ENCODE data around the gene SLCO2A1. TPM values are rescaled to one million over a fixed set of nuclear protein-coding genes. Genes with fewer than 3 reads are reported as not detected.

Gene SLCO2A1
- total RNA-seq, 1 donor from 2014 or later: 0.78 TPM

DNA sequence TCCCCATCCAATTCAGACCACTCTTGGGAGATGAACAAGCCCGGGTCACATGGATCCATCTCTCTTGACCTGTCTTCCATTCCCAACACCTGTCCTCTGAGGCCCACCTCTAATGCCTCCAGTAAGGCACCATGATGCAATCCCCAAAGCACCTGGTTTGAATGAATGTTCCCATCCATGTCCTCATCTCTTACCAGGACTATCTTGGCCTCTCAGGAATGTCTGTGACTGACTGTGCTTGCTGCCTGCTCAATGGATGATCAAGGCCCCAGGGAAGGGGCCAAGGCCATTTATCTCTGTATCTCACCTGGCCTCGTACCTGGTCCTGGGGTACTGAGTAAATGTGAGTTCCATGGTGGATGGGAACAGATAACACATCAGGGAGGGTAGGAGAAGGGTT lies 49.7 kb downstream of the SLCO2A1 start:
- DNase-seq: no peak

DNA sequence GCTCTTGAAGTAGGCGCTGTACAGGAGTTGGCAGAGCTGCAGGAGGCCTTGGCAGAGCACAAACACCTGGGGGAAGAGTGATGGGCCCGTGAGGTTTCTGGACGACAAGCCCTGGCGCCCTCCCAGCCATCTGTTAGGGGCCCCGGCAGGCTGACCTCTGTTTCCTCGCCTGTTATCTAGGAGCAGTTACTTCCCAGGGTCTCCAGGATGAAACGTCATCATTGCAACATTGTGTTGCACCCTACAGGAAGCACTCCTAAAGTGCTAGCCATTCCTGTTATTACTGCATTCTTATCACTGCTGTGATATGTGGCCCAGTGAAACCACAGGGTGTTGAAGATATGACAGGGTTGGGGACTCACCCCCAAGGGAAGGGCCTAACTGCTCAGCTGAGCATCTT lies 50.2 kb downstream of the SLCO2A1 start:
- DNase-seq: no peak

DNA sequence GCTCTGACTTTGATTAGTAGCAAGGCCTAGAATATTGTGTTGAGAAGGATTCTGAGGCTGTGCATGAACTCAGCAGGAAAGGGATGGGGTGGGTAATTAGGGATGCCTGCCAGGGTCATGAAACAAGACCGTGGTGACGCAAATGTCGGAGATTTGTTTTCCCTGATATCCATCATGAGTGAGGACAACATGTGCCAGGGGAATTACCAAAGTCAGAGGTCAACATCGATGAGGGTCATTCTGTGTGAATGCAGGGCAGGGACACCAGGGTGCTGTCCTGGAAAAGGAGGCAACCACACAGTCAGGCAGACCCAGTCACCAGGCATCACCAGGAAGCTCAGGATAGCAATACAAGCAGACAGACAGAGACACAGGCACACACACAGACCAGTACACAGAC lies 52.2 kb downstream of the SLCO2A1 start:
- DNase-seq: no peak

DNA sequence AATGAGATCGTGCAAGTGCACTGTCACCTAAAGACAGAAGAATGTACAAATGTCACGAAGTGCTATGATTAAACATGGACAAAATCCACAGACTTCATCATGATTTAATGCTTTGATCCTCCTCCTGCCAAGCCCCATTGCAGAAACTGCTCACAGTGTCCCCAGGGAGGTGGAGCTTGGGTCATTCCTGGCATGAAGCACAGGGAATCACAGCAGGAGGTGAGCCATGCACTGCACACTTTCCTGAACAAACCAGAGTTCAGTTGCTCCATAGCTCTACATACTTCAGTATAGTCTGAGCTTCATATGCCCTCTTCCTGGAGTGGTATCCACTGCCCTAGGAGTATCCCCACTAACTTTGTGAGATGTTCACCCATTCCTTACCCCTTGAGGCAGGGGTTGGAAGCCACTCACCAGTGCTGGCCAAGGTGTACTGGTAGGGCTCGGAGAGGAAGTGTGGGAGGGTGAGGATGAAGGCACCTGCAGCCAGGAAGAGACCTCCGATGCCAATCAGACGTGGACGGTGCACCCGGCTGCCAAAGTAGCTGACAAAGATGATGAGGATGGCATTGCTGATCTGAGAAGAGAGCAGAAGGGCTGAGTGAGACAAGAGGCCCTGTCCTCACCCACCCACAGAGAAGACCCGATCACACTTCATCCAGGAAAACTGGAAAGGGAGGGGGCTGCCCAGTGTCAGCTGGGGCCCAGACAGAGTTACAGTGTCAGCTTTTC lies 56.3 kb downstream of the SLCO2A1 start:
- DNase-seq: no peak

DNA sequence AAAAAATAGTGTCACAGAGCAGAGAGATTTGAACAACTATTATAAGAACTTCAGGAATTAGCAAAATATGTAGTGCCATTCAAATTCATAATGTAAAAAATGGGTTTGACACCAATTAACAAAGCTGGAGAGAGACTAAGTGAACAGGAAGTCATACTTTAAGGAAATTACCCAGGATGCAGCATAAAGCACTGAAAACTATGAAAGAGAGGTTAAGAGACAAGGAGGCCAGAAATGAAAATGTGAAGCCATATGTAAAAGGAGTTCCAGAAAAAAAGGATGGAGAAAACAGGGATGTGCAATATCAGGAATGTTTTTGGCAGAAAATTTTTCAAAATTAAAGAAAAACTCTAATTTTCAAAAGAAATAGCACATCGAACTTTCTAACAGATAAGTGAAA lies 57.6 kb downstream of the SLCO2A1 start:
- DNase-seq: no peak

DNA sequence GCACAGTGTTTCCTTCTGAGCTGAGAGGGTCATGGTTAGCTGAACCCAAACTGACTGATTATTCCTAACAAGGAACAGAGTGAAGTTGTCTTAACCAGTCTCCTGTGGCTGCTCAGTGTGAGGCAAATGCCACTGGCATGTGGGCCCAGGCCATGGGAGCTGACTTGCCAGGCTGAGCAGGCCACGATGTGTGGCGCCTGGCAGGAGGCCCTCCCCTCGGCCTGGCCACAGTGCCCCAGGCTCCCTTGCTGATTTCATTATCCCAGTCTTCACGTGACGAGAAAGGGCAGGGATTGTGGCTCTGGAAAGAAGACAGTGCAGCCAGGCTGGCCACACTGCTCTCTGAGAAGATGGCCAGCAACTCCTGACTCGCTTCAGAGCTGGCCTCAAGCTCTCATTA lies 58.8 kb downstream of the SLCO2A1 start:
- DNase-seq: no peak

DNA sequence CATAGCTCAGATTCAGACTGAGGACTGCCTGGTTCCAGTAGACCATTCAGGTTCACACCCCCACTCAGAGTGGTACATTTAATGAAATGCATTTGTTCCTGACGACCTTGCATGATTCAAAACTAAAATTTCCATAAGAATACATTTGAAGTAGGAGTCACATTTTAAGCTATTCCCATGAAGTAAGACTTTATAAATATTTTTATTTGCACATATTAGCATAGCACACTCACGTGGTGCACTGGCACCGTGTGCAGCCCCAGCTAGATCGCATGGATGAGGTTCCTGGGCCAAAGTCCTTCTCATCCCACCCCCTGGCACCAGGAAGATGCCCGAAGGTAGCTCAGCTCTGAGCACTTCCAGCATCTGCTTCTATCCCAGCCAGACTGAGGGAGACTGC lies 59.4 kb downstream of the SLCO2A1 start:
- no peak for DNase-seq

DNA sequence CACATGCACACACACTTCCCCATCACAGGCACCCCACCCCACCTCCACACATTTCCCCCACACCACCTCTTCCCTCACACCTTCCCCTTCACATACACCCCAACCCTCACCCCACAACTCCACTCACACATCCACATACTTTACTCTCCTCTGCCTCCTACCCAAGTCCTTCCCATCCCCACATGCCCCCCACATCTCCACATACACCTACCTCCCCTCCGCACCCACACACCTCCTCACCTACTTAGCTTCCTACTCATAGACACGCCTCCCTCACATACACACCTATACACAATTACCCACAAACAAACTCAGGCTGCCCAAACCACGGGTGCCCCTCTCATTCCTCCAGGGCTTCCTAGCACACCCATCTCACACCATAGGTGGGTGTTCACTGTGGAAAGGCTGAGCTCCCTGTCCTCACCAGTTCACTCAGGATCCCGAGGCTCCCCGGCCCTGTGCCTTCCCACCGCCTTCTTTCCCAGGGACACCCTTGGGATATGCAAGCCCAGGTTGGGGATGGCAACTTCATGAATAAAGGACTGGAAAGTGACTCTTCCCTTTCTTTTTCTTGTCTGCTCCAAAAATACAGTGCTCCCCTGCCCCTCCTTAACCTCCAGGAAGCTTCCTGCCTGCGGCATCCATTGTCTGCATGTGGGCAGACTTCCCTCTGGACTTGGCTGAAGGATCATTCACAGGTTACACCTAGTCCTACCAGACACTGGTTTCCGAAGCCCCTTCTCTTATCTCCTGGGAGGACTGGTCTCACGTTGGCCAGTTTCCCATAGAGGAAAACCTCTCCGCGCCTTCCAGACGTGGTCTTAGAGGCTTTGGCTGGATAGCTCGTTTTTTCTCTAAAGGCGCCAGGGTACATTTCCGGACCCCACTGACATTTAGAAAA lies 61.5 kb downstream of the SLCO2A1 start:
- DNase-seq: no peak

DNA sequence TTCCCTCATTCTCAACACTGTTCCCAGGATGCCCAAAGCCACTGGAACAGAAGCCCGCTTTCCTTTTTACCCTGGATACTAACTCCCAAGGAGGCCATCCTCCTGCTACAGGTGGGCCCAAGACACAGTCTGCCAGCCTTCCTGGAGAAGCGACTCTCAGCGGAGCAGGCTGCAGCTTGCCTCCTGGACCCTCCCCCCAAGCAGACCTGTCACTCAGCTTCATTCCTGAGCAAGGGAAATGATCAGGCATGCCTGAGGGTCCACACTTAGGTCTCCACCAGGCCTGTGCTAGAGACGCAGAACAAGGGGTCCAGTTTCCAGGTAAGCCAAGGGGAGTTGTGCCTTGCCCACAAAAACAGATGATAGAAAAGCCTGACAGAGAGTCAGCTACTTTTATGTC lies 62.8 kb downstream of the SLCO2A1 start:
- DNase-seq: no peak

DNA sequence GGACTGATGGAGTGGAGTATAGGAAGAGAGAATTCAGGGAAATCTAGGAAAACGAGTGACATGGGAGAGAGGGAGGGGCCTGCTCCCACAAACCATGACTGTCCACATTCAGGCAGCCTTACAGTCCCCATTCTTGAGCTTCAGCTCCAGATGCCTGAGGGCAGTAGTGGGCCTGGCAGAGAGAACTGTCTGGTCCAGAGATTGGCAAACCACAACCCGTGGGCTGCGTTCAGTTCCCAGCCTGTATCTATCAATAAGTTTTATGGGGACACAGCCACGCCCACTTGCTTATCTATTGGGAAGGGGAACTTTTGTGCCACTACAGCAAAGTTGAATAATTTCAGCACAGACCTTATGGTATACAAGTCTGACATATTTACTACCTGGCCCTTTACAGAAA lies 63.8 kb downstream of the SLCO2A1 start:
- no peak for DNase-seq

DNA sequence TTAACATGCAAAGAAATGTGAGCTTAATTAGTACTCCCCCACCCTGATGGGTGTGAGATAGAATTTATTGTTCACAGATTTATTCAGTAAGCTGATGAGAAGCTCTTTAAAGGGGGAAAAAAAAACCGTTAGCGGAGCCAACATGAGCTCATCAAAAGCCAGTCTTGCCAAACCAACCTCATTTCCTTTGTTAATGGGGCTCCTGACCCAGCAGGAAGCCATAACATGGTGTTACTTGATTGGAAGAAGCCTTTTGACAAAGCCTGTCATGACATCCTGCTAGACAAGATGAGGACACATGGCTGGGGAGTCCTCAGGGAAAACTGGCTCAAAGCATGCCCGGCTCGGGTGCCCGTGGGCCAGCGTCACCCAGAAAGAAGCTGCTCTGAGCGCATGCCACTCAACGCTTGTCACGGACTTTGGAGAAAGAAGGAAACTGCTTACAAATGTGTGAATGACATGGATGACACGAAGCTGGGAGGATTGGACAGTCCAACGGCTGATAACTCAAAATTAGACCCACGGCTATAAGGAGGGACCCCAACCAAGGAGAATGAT lies 64.6 kb downstream of the SLCO2A1 start:
- no peak for DNase-seq

DNA sequence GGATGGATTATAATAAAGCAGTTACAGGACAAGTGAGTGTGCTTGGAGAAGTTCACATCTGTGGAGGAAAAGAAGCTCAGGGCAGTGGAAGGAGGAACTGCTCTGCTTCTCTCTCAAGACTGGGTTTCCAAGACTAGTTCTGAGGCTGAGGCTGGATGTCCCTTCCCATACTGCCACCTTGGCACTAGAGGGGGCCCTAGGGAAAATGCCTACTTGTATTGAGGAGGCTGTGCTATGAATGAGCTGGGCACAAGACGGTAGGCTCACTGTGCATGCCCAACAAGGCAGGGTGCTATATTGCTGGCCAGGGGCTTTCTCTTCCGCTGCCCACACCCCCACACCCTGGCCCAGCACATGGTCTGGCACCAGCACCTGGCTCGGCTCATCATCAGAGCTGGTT lies 65.2 kb downstream of the SLCO2A1 start:
- no peak for DNase-seq

DNA sequence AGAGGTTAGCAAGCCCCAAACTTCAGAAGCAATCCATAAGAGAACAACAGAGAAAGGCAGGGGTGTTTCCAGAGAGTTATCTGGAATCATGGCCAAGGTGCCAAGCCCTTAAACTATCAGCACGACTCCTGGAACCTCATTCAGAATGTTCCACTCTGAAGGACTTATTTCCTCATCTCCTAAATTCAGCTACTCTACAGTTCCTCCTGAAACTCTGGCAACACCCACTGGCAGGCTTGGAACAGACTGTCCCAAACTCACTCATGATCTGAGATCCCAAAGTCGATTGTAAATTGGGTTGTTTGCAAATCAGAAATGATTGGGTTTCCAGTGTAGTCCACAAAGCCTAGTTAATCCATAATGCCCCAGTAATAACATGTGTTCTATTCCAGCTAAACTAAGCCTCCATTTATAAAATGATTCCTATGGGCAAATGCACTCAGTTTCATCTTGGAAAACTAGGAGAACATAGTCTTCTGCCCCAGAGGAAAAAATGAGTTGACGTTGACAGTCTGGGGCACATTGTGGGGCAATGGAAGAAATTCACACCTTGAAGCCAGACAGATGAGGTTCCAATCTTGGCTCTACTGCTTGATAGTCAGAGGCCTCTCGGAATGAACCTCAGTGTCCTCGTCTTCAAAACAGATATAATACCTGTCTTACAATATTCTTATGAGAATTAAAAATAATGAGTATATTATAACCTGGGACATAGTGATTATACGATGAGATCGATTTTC lies 65.9 kb downstream of the SLCO2A1 start:
- DNase-seq: no peak

DNA sequence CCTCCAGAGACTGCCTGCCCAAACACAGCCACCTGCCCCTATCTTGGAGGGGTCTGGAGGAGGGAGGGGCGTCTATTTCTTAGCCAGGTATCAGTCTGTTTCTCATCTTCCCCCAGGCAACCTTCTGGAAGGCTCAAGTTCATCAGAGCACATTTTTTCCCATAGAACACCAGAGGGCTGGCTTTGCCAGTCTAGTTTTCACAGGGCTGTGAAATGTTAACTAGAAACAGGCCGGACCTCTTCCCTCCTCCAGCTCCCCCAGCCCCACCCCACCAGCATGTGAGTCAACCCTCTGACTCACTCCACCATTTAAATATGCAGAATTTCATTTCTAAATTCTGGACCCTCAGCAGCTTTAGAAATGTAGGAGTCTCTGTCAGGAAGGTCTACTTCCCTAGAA lies 66.9 kb downstream of the SLCO2A1 start:
- no peak for DNase-seq

DNA sequence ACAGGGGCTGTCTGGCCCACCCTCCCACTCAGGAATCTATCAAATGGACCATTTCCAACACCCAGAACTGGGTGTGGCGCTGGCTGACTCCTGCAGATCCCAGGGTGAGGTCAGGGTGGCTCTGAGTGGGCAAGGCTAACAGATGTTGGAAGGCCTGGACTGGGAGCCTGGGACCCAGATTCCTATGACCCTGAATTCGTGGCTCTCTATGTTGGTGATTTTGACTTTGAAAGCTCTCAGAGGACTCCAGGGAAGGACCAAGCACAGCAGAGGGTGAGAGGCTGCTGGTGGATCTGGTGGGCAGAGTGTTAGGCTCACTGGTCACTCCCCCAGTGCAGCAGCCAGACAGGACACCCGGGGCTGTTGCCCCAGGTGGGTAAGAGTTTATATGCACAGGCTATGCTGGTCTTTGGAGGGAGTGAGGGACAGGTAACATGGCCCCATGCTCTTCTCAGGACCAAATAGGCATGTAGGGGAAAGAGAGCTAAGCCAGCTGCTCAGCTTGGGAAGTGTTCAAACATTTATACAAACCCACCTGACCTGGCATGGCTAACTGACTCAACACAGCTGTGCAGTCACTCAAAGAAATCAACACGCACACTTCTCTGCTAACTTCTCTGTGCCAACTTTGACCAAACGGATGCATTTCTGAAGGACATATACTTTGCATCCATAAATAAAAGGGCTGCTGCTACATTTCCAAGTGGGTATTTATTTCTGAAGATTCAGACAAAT lies 71.5 kb downstream of the SLCO2A1 start:
- no peak for DNase-seq

DNA sequence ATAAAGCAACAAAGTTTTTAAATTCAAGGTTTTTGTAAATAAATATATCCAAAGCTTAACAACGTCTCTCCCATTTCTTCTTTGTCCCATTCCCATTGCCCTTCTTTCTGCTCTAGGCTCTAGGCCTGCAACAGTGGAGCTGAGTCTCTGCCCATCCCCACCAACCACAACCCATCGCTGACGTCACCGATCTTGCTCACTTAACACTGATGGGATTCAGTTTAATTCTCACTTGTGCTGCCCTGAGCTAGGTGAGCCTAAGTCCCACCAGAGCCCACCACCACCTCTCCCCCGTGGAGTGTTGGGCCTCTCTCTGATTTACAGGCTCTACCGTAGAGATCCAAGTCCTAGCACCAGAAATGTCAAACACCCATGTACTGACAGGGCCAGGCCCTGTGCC lies 72.7 kb downstream of the SLCO2A1 start:
- no peak for DNase-seq

DNA sequence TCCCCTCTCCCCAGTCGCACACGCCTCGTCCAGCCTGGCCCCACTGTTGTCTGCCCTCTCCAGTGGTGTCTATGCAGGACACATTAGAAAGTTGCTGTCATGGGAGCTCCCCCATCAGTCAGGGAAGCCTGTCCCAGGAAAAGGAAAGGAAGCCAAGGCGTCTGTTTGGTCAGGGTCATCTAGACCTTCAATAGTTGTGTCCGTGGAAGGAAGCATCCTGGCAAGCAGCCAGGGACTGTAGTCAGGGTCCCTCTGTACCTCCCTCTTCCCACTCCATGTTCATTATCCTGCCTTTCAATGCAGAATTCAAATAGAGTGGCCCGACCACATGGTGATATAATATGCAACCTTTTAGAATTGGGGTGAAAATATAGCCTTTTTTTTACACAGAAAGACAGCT lies 73.4 kb downstream of the SLCO2A1 start:
- DNase-seq: no peak

DNA sequence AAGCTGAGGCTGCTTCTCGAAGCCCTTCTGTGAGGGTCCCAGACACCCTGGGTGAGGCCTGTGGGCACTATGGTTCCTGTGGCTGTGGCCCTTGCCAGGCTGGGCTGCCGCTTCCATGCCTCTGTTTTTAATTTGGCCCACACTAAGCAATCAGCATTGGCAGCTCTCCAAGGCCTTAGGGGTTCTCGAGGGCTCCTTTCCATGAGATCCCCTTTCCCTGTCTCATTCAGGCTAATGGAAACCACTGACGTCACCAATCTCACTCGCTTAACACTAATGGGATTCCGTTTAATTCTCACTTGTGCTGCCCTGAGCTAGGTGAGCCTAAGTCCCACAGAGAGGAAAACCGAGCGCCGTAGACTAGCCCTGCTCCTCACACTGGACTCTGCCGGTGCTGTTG lies 73.8 kb downstream of the SLCO2A1 start:
- no peak for DNase-seq

DNA sequence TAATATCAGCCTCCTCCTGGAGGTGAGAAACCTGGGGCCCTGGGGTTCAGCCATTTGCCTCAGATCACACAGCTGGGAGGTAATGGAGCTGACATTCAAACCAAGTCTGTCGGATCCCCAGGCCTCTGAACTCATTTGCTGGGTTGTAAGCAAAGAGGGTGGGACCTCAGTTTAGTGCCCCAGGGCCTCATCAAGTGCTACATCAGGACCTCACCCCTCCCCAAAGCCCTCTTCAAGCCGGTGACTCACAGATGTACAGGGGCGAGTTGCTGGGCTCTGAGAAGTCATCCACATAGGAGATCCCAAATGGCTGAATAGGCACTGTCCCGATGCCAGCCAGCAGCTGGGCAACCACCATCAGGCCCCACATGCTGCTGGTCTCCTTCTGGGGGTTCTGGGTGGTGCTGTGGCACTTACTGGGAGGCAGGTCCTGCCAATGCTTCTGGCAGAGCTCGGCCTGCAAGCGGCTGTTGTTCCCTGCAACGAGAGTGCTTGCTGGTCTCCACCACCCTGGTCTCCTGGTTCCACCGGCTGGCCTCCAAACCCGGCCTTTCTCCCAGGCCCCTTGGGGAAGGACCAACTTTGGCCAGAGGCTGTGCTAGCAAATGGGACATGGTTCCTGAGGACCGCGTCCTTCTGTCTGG lies 74.9 kb downstream of the SLCO2A1 start:
- DNase-seq: no peak

DNA sequence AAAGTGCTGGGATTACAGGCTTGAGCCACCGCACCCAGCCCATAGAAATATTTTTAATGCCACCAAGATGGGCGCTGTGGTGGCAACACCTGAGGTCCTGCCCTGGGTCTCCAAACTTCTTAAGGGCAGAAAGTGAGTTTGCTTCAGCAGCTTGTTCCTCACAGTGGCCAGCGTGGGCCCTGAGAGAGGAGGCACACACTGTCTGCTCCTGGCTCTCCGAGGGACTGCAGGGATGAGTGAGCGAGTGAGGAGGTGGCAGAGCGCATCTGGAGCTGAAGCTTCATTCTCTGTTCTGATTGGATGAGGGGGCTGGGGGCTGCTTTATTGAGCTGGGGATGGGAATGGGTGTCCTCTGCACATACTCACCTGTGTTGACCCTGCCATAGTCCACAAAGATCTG lies 76.4 kb downstream of the SLCO2A1 start:
- no peak for DNase-seq

DNA sequence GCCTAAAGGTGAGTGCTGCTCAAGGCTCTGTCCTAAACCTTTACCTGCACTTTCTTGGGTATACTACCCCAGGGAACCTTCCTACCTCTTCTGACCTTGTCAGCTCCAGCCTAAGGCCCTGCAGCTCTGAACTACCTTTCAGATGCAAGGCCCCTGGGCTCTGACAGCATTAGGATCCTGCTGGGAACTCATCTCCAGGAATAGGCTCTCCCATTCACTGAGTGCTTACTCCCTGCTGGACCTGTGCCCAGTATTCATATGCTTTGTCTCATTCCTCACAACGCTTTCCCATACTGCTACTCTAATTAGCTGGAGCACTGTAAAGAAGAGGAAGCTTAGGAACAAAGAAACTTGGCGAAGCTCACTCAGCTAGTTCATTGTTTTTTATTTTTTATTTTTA lies 80.3 kb downstream of the SLCO2A1 start:
- DNase-seq: no peak

DNA sequence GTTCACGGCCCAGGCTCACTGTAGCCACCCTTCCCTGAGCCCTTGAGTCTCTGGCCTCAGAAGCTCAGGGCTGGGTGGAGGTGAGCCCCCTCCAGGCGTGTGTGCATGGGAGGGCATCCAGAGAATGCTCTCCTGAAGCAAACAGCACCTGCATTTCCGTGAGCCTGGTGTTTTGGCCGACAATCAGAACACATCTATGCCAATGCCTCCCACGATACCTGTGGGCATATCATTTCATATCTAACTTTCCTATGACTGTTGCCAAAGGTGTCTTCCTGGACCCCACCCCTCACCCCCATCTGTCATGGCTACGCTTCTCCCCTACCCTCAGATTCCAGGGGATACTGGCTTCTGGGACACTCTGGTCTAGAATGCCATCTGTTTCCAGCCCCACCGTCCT lies 80.7 kb downstream of the SLCO2A1 start:
- no peak for DNase-seq
